HEK293T (cell line): ENCODE measurements around the gene FLRT2.

Experiments
- ARNT ChIP-seq: fragments of 450-650 bp; IDR thresholded peaks from 2 replicates; pipeline ENCODE4 v1.6.1; 2017; ENCODE audit warnings: mild to moderate bottlenecking
- BHLHE40 ChIP-seq: fragments of 450-650 bp; IDR thresholded peaks from 2 replicates; pipeline ENCODE4 v1.6.1; 2016; ENCODE audit warnings: mild to moderate bottlenecking, moderate library complexity, borderline replicate concordance
- ELF4 ChIP-seq: fragments of 450-650 bp; IDR thresholded peaks from 2 replicates; pipeline ENCODE4 v1.6.1; 2017; ENCODE audit warnings: antibody characterized with exemption
- FOXK2 ChIP-seq: fragments of 450-650 bp; IDR thresholded peaks from 2 replicates; pipeline ENCODE4 v1.6.1; 2016; ENCODE audit warnings: mild to moderate bottlenecking
- FOXM1 ChIP-seq: fragments of 450-650 bp; IDR thresholded peaks from 2 replicates; pipeline ENCODE4 v1.6.1; 2017; ENCODE audit warnings: mild to moderate bottlenecking, borderline replicate concordance
- HDGF ChIP-seq: fragments of 450-650 bp; IDR thresholded peaks from 2 replicates; pipeline ENCODE4 v1.6.1; 2017; ENCODE audit warnings: antibody characterized with exemption, borderline replicate concordance
- NFRKB ChIP-seq: fragments of 450-650 bp; IDR thresholded peaks from 2 replicates; pipeline ENCODE4 v1.6.1; 2016; ENCODE audit warnings: mild to moderate bottlenecking, moderate library complexity
- PKNOX1 ChIP-seq: fragments of 450-650 bp; IDR thresholded peaks from 2 replicates; pipeline ENCODE4 v1.6.1; 2016
- SP1 ChIP-seq: fragments of 450-650 bp; IDR thresholded peaks from 2 replicates; pipeline ENCODE4 v1.6.1; 2017
- TARDBP ChIP-seq: fragments of 450-650 bp; IDR thresholded peaks from 2 replicates; pipeline ENCODE4 v1.6.1; 2016
- ZNF384 ChIP-seq: fragments of 450-650 bp; IDR thresholded peaks from 2 replicates; pipeline ENCODE4 v1.6.1; 2016

GRCh38 chr14:85556267-85556666 is 26.3 kb downstream of the FLRT2 start:
- TF ChIP-seq BHLHE40, result no peak
- no peak for TF ChIP-seq SP1
- no peak for TF ChIP-seq ELF4
- TF ChIP-seq FOXM1, result no peak
- no peak for TF ChIP-seq HDGF
- TF ChIP-seq FOXK2, result no peak
- TF ChIP-seq ARNT, result no peak
- no peak for TF ChIP-seq PKNOX1
- no peak for TF ChIP-seq ZNF384
- TF ChIP-seq TARDBP, result no peak
- no peak for TF ChIP-seq NFRKB
